ENCODE data around the gene PARD6A.

PARD6A gene

GRCh38 chr16:67651847-67652246 is 8.9 kb upstream of the PARD6A start:
- H3K36me3 Mint-ChIP-seq (ENCODE audit: low read depth) = no peaks in the 10 kb centered on the region
- H3K27me3 Mint-ChIP-seq (ENCODE audit: low read depth, poor library complexity) = peaks cover 71% of the 10 kb centered on the region
- peak overlapping the region; percentile 72 for H3K4me3 Mint-ChIP-seq
- no peaks in the 10 kb centered on the region for H3K9me3 Mint-ChIP-seq
- peaks cover 11% of the 10 kb centered on the region for H3K4me1 Mint-ChIP-seq
- H3K27ac Mint-ChIP-seq = no peak overlapping the region
- no peak for DNase-seq
- TF ChIP-seq CTCF (IDR thresholded peaks at IDR 0.05) = no peak

GRCh38 chr16:67652578-67653127 is 8.1 kb upstream of the PARD6A start:
- DNase-seq = peak; percentile 80
- Mint-ChIP-seq H3K4me3 (no peak overlapping the region), H3K27ac (no peak overlapping the region), H3K4me1 (peaks cover 11% of the 10 kb centered on the region), H3K27me3 (ENCODE audit: low read depth, poor library complexity) (peaks cover 65% of the 10 kb centered on the region), H3K36me3 (ENCODE audit: low read depth) (no peaks in the 10 kb centered on the region), H3K9me3 (no peaks in the 10 kb centered on the region)
- no peak for TF ChIP-seq CTCF (IDR thresholded peaks at IDR 0.05)

- Mint-ChIP-seq H3K27me3 (ENCODE audit: low read depth, poor library complexity) (peaks cover 65% of the 10 kb centered on the region), H3K4me3 (peak overlapping the region; percentile 82)
Measured at GRCh38 chr16:67653128-67653788, 7.5 kb upstream of the PARD6A start.

GRCh38 chr16:67653789-67654402 is 6.9 kb upstream of the PARD6A start:
- Mint-ChIP-seq H3K36me3 (ENCODE audit: low read depth) (no peaks in the 10 kb centered on the region), H3K4me1 (peaks cover 12% of the 10 kb centered on the region), H3K4me3 (peak overlapping the region; percentile 82), H3K27ac (no peak overlapping the region), H3K27me3 (ENCODE audit: low read depth, poor library complexity) (peaks cover 62% of the 10 kb centered on the region), H3K9me3 (no peaks in the 10 kb centered on the region)
- TF ChIP-seq CTCF (IDR thresholded peaks at IDR 0.05) = no peak
- DNase-seq = no peak

More at GRCh38 chr16:67653128-67653788, 7.5 kb upstream of the PARD6A start:
- no peaks in the 10 kb centered on the region for H3K36me3 Mint-ChIP-seq (ENCODE audit: low read depth)
- peaks cover 11% of the 10 kb centered on the region for H3K4me1 Mint-ChIP-seq
- TF ChIP-seq CTCF (IDR thresholded peaks at IDR 0.05) = peak; percentile 19
- no peaks in the 10 kb centered on the region for H3K9me3 Mint-ChIP-seq
- peak; percentile 49 for DNase-seq
- no peak overlapping the region for H3K27ac Mint-ChIP-seq

- H3K4me3 Mint-ChIP-seq = no peak overlapping the region
- H3K4me1 Mint-ChIP-seq = peaks cover 18% of the 10 kb centered on the region
- no peak for TF ChIP-seq CTCF (IDR thresholded peaks at IDR 0.05)
- DNase-seq = no peak
- no peaks in the 10 kb centered on the region for H3K9me3 Mint-ChIP-seq
- H3K27me3 Mint-ChIP-seq (ENCODE audit: low read depth, poor library complexity) = peaks cover 58% of the 10 kb centered on the region
- H3K27ac Mint-ChIP-seq = no peak overlapping the region
- no peaks in the 10 kb centered on the region for H3K36me3 Mint-ChIP-seq (ENCODE audit: low read depth)
Measured at GRCh38 chr16:67654403-67654911, 6.3 kb upstream of the PARD6A start.

Measured in nephron progenitor cell (in vitro differentiated cells).